ENCODE results near the gene KCTD14. TPM values are rescaled to one million over a fixed set of nuclear protein-coding genes. Genes with fewer than 3 reads are reported as not detected.

Gene KCTD14
- total RNA-seq, 1 donor from 2014 or later, result 0.39 TPM

DNA sequence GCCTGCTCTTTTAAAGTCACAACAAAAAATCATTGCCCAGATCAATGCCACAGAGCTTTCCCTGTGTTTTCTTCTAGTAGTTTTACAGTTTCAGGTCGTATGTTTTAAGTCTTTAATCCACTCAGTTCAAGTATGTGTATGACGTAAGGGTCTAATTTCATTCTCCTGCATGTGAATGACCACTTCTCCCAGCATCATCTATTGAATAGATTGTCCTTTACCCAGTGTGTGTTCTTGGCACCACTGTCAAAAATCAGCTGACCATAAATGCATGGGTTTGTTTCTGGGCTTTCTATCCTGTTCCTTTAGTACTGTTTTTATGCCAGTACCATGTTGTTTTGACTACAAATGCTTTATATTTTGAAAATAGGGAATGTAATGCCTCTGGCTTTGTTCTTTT lies 56.7 kb downstream of the KCTD14 start:
- intact Hi-C loops (cut with micrococcal nuclease), result no loop called here

Other genes starting within 250 kb of the KCTD14 start
- 47.1 and 55.6 TPM in 2 replicates for gene RSF1, start 202.6 kb downstream of the KCTD14 start, total RNA-seq
- 6.1 and 7.0 TPM in 2 replicates for gene AAMDC, start 202.1 kb downstream of the KCTD14 start, total RNA-seq
- 56.4 and 57.1 TPM in 2 replicates for gene INTS4, start 28.6 kb downstream of the KCTD14 start, total RNA-seq
- gene THRSP, start 40.6 kb upstream of the KCTD14 start, total RNA-seq, result not detected in 2 replicates
- 198 and 207 TPM in 2 replicates for gene NDUFC2, start 56.6 kb upstream of the KCTD14 start, total RNA-seq
- 65.2 and 66.7 TPM in 2 replicates for gene ALG8, start 116.3 kb upstream of the KCTD14 start, total RNA-seq
- 10.6 and 11.3 TPM in 2 replicates for gene KCTD21, start 165.3 kb upstream of the KCTD14 start, total RNA-seq
- 13.8 and 14.6 TPM in 2 replicates for gene USP35, start 165.6 kb upstream of the KCTD14 start, total RNA-seq